ENCODE results near the gene NIM1K. TPM values are rescaled to one million over a fixed set of nuclear protein-coding genes. Genes with fewer than 3 reads are reported as not detected.
A peak's percentile ranks its signal among the peaks of the same experiment; 100 is the strongest.

Gene NIM1K
- total and polyA plus RNA-seq, 10 of the 15 experiments (the other 5 are each of a cell fraction or from before 2014, with no cell fraction given) = 0.27 to 1.7 (median 0.66) TPM

DNA sequence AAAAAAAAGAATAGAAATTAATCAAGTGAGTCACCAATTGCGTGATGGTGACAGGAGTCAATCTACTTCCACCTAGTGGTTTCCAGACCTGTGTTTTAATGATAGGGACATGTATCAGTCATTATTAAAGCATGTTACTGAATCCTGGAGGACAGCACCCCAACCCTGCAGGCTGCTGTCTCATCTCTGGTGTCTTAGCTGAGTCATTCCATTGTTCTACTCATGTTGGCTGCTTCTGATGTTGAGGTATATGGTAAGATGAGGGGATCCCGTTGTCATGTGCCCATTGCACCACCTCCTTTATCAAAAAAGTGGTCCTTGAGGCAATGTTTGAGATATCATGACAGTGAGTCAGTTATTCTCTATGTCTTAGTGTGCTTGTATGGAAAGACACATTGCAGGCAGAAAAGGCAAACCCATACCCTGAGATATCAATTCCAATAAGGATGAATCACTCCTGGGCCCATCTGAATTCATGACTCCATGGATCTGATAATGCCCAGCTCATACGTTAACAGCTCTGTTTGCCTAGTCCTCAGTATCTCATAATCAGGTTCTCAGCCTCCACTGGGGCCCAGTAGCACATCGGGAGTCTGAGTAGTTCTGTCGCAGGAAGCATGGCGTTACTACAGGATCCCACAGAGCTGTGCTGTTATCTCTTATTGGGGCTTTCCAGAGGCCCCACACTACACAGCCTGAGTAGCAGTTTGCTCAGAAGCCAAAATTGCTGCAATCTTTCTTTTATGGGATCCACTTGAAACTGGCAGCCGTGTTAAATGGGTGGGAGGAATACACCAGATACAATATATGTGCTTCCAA, 90.0 kb downstream of the NIM1K start:
- H3K4me2 ChIP-seq (ENCODE audit: control insufficient read depth, insufficient read depth) = no peak overlapping the region
- intact Hi-C loops (cut with micrococcal nuclease; ENCODE audit: unreplicated experiment) = no loop called here
- DNase-seq (ENCODE audit: low read depth, low spot score) (no peak), FAIRE-seq (no peak), ATAC-seq (peak; percentile 55)
- SMC1A ChIA-PET (ENCODE audit: uncharacterized antibody, unreplicated experiment) = interaction anchor here (1.0 to 1.5 kb wide), 2 partner anchors 10 to 51 kb away, joined by 3 read pairs; no protein-coding TSS in a partner anchor
- POLR2A ChIA-PET = no interaction called here
- TF ChIP-seq NRF1 (conservative IDR thresholded peaks at IDR 0.05; ENCODE audit: low read depth, low read length) (no peak), JUNB (IDR thresholded peaks at IDR 0.05) (peak; percentile 42), BCL11A (IDR thresholded peaks at IDR 0.05; ENCODE audit: low read depth, low read length) (peak; percentile 26; the same call in 1 of the 2 replicates), BMI1 (IDR thresholded peaks at IDR 0.05; ENCODE audit: borderline replicate concordance) (no peak), CHD4 (IDR thresholded peaks at IDR 0.05) (no peak), CUX1 (IDR thresholded peaks at IDR 0.05; ENCODE audit: insufficient replicate concordance, low read depth, low read length) (no peak)
- TF ChIP-seq, protein P1, sequence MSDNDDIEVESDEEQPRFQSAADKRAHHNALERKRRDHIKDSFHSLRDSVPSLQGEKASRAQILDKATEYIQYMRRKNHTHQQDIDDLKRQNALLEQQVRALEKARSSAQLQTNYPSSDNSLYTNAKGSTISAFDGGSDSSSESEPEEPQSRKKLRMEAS (IDR thresholded peaks at IDR 0.05; ENCODE audit: low read depth, low read length) = no peak
- no peak overlapping the region for H3K27ac ChIP-seq (ENCODE audit: control insufficient read depth, insufficient read depth)
- no peak overlapping the region for H3K4me3 ChIP-seq
- no peak overlapping the region for H3K9ac ChIP-seq (ENCODE audit: control insufficient read depth, insufficient read depth, low read length)
- H3K79me2 ChIP-seq (ENCODE audit: control insufficient read depth, insufficient read depth, low read length) = no peaks in the 10 kb centered on the region
- H4K20me1 ChIP-seq (ENCODE audit: control insufficient read depth, insufficient read depth) = no peaks in the 10 kb centered on the region
- H3K27me3 ChIP-seq (replicated peaks in 1 of 2; ENCODE audit: control insufficient read depth in 2 of 2, insufficient read depth in 2 of 2, low read length in 1 of 2) = no peaks in the 10 kb centered on the region
- CTCF ChIA-PET = interaction anchor here (0.7 to 1.7 kb wide), 3 partner anchors 34 to 108 kb away, joined by 3 to 4 read pairs (median 3); no protein-coding TSS in a partner anchor
- no TSS peak for BruUV-seq (replicated peaks)
- 0 out of 4 replicates have a peak, but pooled peaks cover 0 to 3% of the 10 kb centered on the region in 2 experiments for H3K36me3 ChIP-seq (ENCODE audit: control insufficient read depth in 2 of 2, insufficient read depth in 2 of 2, low read length in 1 of 2)
- in situ Hi-C loops (cut with MboI) = no loop called here
- no peaks in the 10 kb centered on the region for H3K4me1 ChIP-seq (ENCODE audit: control insufficient read depth, insufficient read depth, low read length)
- no peaks in the 10 kb centered on the region for H3K9me3 ChIP-seq (replicated peaks; ENCODE audit: control insufficient read depth, insufficient read depth, low read length)
- no peak overlapping the region for H2AFZ ChIP-seq (ENCODE audit: control insufficient read depth, low read depth, low read length)
- 55% methylated on average over 7 of the region's 7 CpGs for WGBS (ENCODE audit: insufficient coverage, insufficient replicate concordance, low lambda C conversion rate, missing lambda C conversion rate)
- RAD21 ChIA-PET (ENCODE audit: unreplicated experiment) = no interaction called here
